ENCODE data around the gene DCC. TPM values are rescaled to one million over a fixed set of nuclear protein-coding genes. Genes with fewer than 3 reads are reported as not detected.
A peak's percentile ranks its signal among the peaks of the same experiment; 100 is the strongest.

DCC gene
- polyA plus RNA-seq, 1 of the 3 experiments (the other 2 are of a cell fraction): 0.20 TPM

DNA sequence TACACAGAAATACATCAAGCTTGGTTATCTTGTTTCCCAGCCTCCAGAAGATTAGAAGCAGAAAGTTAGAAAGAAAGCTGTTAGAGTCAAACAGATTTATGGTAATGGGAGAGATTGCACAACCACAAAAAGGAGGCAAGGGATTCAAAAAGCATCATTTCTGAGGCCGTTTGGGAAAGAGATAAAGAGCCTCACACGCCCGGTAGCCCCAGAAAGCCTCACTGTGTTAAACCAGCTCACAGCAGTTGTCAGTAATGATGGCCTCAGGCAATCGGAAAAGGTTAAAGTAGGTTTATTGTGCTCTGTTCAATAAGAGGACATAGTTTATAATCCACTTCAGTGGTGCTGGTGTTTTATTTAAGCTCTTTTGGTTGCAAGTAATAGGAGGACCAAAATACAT, 111.3 kb downstream of the DCC start:
- Histone ChIP-seq H3K9me2 (no peaks in the 10 kb centered on the region), H3K4me1 (ENCODE audit: control insufficient read depth in 1 of 2, insufficient read depth in 2 of 2, low read depth in 1 of 2, low read length in 1 of 2) (peaks cover 0 to 5% of the 10 kb centered on the region in 2 experiments; a peak in 2 of 4 replicates), H3K36me3 (replicated peaks in 1 of 2; ENCODE audit: control insufficient read depth in 1 of 2, insufficient read depth in 2 of 2, low read length in 1 of 2) (no peaks in the 10 kb centered on the region), H3K27ac (ENCODE audit: low read depth in 2 of 2, low read length in 1 of 2) (no peak overlapping the region), H3K4me2 (no peak overlapping the region), H3K27me3 (ENCODE audit: insufficient read depth) (no peaks in the 10 kb centered on the region), H2AFZ (ENCODE audit: low read depth) (no peak overlapping the region), H3K9ac (no peak overlapping the region), H3F3A (replicated peaks; ENCODE audit: insufficient read depth) (no peaks in the 10 kb centered on the region), H3K79me2 (ENCODE audit: insufficient read depth) (no peaks in the 10 kb centered on the region), H3K9me3 (no peaks in the 10 kb centered on the region), H4K20me1 (ENCODE audit: insufficient read depth) (no peaks in the 10 kb centered on the region), H3K4me3 (ENCODE audit: low read depth in 2 of 2, low read length in 1 of 2) (no peak overlapping the region)
- no peak for TF ChIP-seq USF2 (IDR thresholded peaks at IDR 0.05; ENCODE audit: borderline replicate concordance, low read depth, low read length)
- ChIA-PET CTCF (interaction anchor here (1.2 kb wide), 2 partner anchors 10 to 83 kb away, joined by 3 read pairs; no protein-coding TSS in a partner anchor), POLR2A (no interaction called here)
- WGBS (ENCODE audit: low lambda C conversion rate): 51% methylated on average over 4 of the region's 4 CpGs
- DNase-seq: no peak

DNA sequence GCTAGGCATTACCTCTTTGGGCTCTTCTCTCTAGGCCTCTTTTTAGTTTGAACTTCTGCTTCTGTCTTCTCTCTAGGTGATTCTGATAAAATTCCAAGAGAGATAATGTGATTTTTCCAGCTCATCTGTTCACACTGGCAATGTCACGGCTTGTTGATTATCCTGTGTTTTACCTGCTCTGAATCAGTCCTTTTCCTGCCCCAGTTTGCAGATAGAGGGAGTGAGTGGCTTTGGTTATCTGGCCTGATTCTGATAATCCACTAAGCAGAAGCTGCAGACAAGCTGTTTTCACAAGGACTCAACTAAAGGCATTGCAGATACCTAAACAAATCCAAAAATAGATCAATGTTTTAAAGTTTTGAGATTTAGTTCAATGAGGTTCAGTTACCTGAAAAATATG, 111.9 kb downstream of the DCC start:
- TF ChIP-seq RAD21 (IDR thresholded peaks at IDR 0.05; ENCODE audit: low read length) (peak; percentile 14; the same call in 1 of the 2 replicates), REST (IDR thresholded peaks at IDR 0.05; ENCODE audit: low read depth, low read length) (no peak)
- Histone ChIP-seq H3K4me1 (ENCODE audit: control insufficient read depth in 1 of 2, insufficient read depth in 2 of 2, low read depth in 1 of 2, low read length in 1 of 2) (peaks cover 0 to 5% of the 10 kb centered on the region in 2 experiments; a peak in 2 of 4 replicates), H2AFZ (ENCODE audit: low read depth) (no peak overlapping the region), H3K4me2 (no peak overlapping the region), H3F3A (replicated peaks; ENCODE audit: insufficient read depth) (no peaks in the 10 kb centered on the region), H3K9ac (no peak overlapping the region), H3K27ac (ENCODE audit: low read depth in 2 of 2, low read length in 1 of 2) (no peak overlapping the region), H3K9me2 (no peaks in the 10 kb centered on the region), H3K36me3 (replicated peaks in 1 of 2; ENCODE audit: control insufficient read depth in 1 of 2, insufficient read depth in 2 of 2, low read length in 1 of 2) (no peaks in the 10 kb centered on the region), H3K79me2 (ENCODE audit: insufficient read depth) (no peaks in the 10 kb centered on the region), H3K27me3 (ENCODE audit: insufficient read depth) (no peaks in the 10 kb centered on the region), H3K4me3 (ENCODE audit: low read depth in 2 of 2, low read length in 1 of 2) (no peak overlapping the region), H3K9me3 (no peaks in the 10 kb centered on the region), H4K20me1 (ENCODE audit: insufficient read depth) (no peaks in the 10 kb centered on the region)
- peak; percentile 3 for DNase-seq
- ChIA-PET CTCF (interaction anchor here (1.2 kb wide), 2 partner anchors 10 to 82 kb away, joined by 3 read pairs; no protein-coding TSS in a partner anchor), POLR2A (no interaction called here)
- 44% methylated on average over 1 of the region's 1 CpG for WGBS (ENCODE audit: low lambda C conversion rate)

- H3K9me2 ChIP-seq: no peaks in the 10 kb centered on the region
- no peaks in the 10 kb centered on the region for H3K9me3 ChIP-seq
- peaks cover 0 to 5% of the 10 kb centered on the region in 2 experiments; a peak in 2 of 4 replicates for H3K4me1 ChIP-seq (ENCODE audit: control insufficient read depth in 1 of 2, insufficient read depth in 2 of 2, low read depth in 1 of 2, low read length in 1 of 2)
- H3K9ac ChIP-seq: no peak overlapping the region
- no peaks in the 10 kb centered on the region for H4K20me1 ChIP-seq (ENCODE audit: insufficient read depth)
- H3K36me3 ChIP-seq (replicated peaks in 1 of 2; ENCODE audit: control insufficient read depth in 1 of 2, insufficient read depth in 2 of 2, low read length in 1 of 2): no peaks in the 10 kb centered on the region
- H3K27ac ChIP-seq (ENCODE audit: low read depth in 2 of 2, low read length in 1 of 2): no peak overlapping the region
- DNase-seq: no peak
- no peaks in the 10 kb centered on the region for H3K79me2 ChIP-seq (ENCODE audit: insufficient read depth)
- no peak overlapping the region for H3K4me2 ChIP-seq
- WGBS (ENCODE audit: low lambda C conversion rate): 53% methylated on average over 4 of the region's 4 CpGs
- POLR2A ChIA-PET: no interaction called here
- H3K27me3 ChIP-seq (ENCODE audit: insufficient read depth): no peaks in the 10 kb centered on the region
- H3K4me3 ChIP-seq (ENCODE audit: low read depth in 2 of 2, low read length in 1 of 2): no peak overlapping the region
- no peaks in the 10 kb centered on the region for H3F3A ChIP-seq (replicated peaks; ENCODE audit: insufficient read depth)
- CTCF ChIA-PET: interaction anchor here (1.2 kb wide), 1 partner anchor 11 kb away, joined by 3 read pairs; no protein-coding TSS in a partner anchor
- no peak overlapping the region for H2AFZ ChIP-seq (ENCODE audit: low read depth)
- no peak for TF ChIP-seq USF2 (IDR thresholded peaks at IDR 0.05; ENCODE audit: borderline replicate concordance, low read depth, low read length)
- TF ChIP-seq RCOR1 (IDR thresholded peaks at IDR 0.05; ENCODE audit: low read length): no peak
- TF ChIP-seq, protein P1, sequence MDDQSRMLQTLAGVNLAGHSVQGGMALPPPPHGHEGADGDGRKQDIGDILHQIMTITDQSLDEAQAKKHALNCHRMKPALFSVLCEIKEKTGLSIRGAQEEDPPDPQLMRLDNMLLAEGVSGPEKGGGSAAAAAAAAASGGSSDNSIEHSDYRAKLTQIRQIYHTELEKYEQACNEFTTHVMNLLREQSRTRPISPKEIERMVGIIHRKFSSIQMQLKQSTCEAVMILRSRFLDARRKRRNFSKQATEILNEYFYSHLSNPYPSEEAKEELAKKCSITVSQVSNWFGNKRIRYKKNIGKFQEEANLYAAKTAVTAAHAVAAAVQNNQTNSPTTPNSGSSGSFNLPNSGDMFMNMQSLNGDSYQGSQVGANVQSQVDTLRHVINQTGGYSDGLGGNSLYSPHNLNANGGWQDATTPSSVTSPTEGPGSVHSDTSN (IDR thresholded peaks at IDR 0.05): no peak
- TF ChIP-seq GATA2 (CRISPR knock-in tag; IDR thresholded peaks at IDR 0.05): no peak
- no peak for TF ChIP-seq MEF2A (IDR thresholded peaks at IDR 0.05; ENCODE audit: borderline replicate concordance, low read depth)
- TF ChIP-seq FOXM1 (IDR thresholded peaks at IDR 0.05; ENCODE audit: low read depth): no peak
- TF ChIP-seq, protein P2, sequence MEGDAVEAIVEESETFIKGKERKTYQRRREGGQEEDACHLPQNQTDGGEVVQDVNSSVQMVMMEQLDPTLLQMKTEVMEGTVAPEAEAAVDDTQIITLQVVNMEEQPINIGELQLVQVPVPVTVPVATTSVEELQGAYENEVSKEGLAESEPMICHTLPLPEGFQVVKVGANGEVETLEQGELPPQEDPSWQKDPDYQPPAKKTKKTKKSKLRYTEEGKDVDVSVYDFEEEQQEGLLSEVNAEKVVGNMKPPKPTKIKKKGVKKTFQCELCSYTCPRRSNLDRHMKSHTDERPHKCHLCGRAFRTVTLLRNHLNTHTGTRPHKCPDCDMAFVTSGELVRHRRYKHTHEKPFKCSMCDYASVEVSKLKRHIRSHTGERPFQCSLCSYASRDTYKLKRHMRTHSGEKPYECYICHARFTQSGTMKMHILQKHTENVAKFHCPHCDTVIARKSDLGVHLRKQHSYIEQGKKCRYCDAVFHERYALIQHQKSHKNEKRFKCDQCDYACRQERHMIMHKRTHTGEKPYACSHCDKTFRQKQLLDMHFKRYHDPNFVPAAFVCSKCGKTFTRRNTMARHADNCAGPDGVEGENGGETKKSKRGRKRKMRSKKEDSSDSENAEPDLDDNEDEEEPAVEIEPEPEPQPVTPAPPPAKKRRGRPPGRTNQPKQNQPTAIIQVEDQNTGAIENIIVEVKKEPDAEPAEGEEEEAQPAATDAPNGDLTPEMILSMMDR (IDR thresholded peaks at IDR 0.05): no peak
- no peak for TF ChIP-seq EZH2phosphoT487 (IDR thresholded peaks at IDR 0.05; ENCODE audit: borderline replicate concordance, low read depth)
Measured at GRCh38 chr18:52452427-52452826, 112.4 kb downstream of the DCC start.
